ENCODE data around the gene SLC52A3.

- TF ChIP-seq CTCF (conservative IDR thresholded peaks at IDR 0.05; ENCODE audit: low read depth, low read length) = no peak
- no peak for TF ChIP-seq EZH2 (IDR thresholded peaks at IDR 0.05; ENCODE audit: low read length, unreplicated experiment)
Observed at GRCh38 chr20:753136-753535, 15.2 kb downstream of the SLC52A3 start.

Measured in PC-3 (cell line).